Measurements from ENCODE around the gene MRPL18. TPM values are rescaled to one million over a fixed set of nuclear protein-coding genes. Genes with fewer than 3 reads are reported as not detected.
A peak's percentile ranks its signal among the peaks of the same experiment; 100 is the strongest.

The MRPL18 gene
- total RNA-seq, 1 experiment from 2014 or later, result 95.2 TPM

DNA sequence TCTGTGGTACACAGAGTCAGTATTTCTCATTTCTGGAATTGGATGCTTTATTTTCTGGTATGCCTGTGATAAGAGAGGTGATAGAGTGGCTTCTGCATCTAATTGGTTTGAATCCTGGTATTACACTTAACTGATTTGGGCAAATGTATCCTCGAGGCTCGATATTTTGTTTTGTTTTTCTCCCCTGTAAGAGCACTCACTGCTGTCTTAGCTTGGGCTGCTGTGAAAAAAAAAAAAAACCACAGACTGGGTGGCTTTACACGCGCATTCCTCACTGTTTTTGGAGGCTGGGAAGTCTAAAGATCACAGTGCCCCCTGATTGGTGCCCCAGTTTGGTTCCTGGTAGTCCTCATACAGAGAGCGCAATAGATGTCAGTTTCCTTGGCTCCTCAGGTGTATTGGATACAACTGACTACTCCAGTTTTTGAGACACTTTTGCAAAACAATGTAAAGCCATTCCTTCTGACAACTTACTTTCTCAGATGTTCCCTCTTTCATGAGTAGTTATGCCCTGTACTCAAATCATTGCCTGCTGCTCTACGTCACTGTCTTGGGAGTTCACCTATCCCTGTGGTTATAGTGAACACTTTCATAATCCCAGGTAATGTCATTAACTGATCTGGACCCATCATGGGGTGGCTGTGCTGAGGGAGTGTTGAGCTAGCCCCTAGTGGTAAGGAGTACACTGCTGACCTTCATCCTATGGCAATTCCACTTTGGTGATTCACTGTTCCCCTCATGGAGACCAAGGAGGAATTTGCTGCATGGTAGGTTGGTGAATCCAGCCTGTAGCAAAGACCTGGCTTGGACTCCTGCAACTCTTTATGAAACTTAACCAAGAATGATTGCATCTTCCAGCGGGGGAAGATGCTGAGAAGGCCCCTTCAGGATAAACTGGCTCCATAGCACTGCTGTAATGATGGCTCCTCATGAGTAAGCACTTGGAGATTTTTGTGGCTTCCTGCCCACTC is 32.0 kb upstream of the MRPL18 start:
- no peaks in the 10 kb centered on the region; the same call in 1 of the 2 replicates for H3K27me3 Mint-ChIP-seq (ENCODE audit: low read depth)
- no peaks in the 10 kb centered on the region for H3K9me3 Mint-ChIP-seq
- peaks cover 31% of the 10 kb centered on the region for H3K4me1 Mint-ChIP-seq
- CTCF ChIA-PET, result interaction anchor here (0.5 to 0.7 kb wide), 2 partner anchors 66 to 1243 kb away, joined by 3 to 4 read pairs; no protein-coding TSS in a partner anchor
- TF ChIP-seq RELA (CRISPR knock-in tag; IDR thresholded peaks at IDR 0.05; ENCODE audit: borderline replicate concordance) (no peak), ELF4 (CRISPR knock-in tag; IDR thresholded peaks at IDR 0.05; ENCODE audit: low read depth) (no peak), ZBTB21 (CRISPR knock-in tag; IDR thresholded peaks at IDR 0.05; ENCODE audit: borderline replicate concordance) (no peak), NR1H2 (CRISPR knock-in tag; IDR thresholded peaks at IDR 0.05) (no peak), SMAD4 (CRISPR knock-in tag; IDR thresholded peaks at IDR 0.05) (no peak), NFYB (CRISPR knock-in tag; conservative IDR thresholded peaks at IDR 0.05; ENCODE audit: low read depth) (no peak), PRRX2 (CRISPR knock-in tag; IDR thresholded peaks at IDR 0.05) (no peak), NFATC4 (CRISPR knock-in tag; IDR thresholded peaks at IDR 0.05) (no peak), CREB1 (CRISPR knock-in tag; IDR thresholded peaks at IDR 0.05) (no peak), EMX1 (CRISPR knock-in tag; IDR thresholded peaks at IDR 0.05) (no peak), JAZF1 (CRISPR knock-in tag; IDR thresholded peaks at IDR 0.05) (no peak), GABPB1 (CRISPR knock-in tag; IDR thresholded peaks at IDR 0.05) (no peak), TEAD1 (CRISPR knock-in tag; IDR thresholded peaks at IDR 0.05) (no peak), ZNF423 (CRISPR knock-in tag; IDR thresholded peaks at IDR 0.05) (no peak)
- TF ChIP-seq, protein P1, sequence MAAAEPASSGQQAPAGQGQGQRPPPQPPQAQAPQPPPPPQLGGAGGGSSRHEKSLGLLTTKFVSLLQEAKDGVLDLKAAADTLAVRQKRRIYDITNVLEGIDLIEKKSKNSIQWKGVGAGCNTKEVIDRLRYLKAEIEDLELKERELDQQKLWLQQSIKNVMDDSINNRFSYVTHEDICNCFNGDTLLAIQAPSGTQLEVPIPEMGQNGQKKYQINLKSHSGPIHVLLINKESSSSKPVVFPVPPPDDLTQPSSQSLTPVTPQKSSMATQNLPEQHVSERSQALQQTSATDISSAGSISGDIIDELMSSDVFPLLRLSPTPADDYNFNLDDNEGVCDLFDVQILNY (CRISPR knock-in tag; IDR thresholded peaks at IDR 0.05), result no peak
- TF ChIP-seq, protein P2, sequence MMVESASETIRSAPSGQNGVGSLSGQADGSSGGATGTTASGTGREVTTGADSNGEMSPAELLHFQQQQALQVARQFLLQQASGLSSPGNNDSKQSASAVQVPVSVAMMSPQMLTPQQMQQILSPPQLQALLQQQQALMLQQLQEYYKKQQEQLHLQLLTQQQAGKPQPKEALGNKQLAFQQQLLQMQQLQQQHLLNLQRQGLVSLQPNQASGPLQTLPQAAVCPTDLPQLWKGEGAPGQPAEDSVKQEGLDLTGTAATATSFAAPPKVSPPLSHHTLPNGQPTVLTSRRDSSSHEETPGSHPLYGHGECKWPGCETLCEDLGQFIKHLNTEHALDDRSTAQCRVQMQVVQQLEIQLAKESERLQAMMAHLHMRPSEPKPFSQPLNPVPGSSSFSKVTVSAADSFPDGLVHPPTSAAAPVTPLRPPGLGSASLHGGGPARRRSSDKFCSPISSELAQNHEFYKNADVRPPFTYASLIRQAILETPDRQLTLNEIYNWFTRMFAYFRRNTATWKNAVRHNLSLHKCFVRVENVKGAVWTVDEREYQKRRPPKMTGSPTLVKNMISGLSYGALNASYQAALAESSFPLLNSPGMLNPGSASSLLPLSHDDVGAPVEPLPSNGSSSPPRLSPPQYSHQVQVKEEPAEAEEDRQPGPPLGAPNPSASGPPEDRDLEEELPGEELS (CRISPR knock-in tag; IDR thresholded peaks at IDR 0.05), result no peak
- TF ChIP-seq, protein P3, sequence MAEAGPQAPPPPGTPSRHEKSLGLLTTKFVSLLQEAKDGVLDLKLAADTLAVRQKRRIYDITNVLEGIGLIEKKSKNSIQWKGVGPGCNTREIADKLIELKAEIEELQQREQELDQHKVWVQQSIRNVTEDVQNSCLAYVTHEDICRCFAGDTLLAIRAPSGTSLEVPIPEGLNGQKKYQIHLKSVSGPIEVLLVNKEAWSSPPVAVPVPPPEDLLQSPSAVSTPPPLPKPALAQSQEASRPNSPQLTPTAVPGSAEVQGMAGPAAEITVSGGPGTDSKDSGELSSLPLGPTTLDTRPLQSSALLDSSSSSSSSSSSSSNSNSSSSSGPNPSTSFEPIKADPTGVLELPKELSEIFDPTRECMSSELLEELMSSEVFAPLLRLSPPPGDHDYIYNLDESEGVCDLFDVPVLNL (CRISPR knock-in tag; IDR thresholded peaks at IDR 0.05; ENCODE audit: borderline replicate concordance, low read depth), result no peak
- TF ChIP-seq, protein P4, sequence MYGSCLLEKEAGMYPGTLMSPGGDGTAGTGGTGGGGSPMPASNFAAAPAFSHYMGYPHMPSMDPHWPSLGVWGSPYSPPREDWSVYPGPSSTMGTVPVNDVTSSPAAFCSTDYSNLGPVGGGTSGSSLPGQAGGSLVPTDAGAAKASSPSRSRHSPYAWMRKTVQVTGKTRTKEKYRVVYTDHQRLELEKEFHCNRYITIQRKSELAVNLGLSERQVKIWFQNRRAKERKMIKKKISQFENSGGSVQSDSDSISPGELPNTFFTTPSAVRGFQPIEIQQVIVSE (CRISPR knock-in tag; IDR thresholded peaks at IDR 0.05; ENCODE audit: borderline replicate concordance), result no peak
- TF ChIP-seq, protein P5, sequence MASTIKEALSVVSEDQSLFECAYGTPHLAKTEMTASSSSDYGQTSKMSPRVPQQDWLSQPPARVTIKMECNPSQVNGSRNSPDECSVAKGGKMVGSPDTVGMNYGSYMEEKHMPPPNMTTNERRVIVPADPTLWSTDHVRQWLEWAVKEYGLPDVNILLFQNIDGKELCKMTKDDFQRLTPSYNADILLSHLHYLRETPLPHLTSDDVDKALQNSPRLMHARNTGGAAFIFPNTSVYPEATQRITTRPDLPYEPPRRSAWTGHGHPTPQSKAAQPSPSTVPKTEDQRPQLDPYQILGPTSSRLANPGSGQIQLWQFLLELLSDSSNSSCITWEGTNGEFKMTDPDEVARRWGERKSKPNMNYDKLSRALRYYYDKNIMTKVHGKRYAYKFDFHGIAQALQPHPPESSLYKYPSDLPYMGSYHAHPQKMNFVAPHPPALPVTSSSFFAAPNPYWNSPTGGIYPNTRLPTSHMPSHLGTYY (CRISPR knock-in tag; IDR thresholded peaks at IDR 0.05), result no peak
- H3K27ac Mint-ChIP-seq, result peak overlapping the region; percentile 95
- POLR2A ChIA-PET, result no interaction called here
- peaks cover 61% of the 10 kb centered on the region for H3K36me3 Mint-ChIP-seq
- no peak for ATAC-seq
- no peak overlapping the region for H3K4me3 Mint-ChIP-seq
- DNase-seq (ENCODE audit: low spot score), result no peak

DNA sequence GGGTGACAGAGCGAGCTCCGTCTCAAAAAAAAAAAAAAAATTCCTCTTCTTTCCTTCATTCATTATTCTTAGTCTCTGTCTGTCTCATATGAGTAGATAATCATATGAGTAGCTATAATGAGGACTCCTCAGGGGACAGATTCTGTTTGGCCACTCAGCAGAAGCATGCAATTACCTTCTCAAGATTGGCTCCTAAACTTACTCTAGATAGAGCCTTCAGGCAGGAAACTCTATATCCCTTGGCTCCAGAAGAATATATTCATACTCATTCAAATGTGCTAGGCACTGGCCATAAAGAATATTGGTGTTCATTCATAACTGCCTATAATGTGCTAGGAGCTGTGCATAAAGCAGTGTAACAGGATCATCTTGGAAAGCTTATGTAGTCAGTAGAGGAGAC is 30.6 kb upstream of the MRPL18 start:
- H3K9me3 Mint-ChIP-seq, result no peaks in the 10 kb centered on the region
- peaks cover 32% of the 10 kb centered on the region for H3K4me1 Mint-ChIP-seq
- H3K27me3 Mint-ChIP-seq (ENCODE audit: low read depth), result no peaks in the 10 kb centered on the region; the same call in 1 of the 2 replicates
- POLR2A ChIA-PET, result interaction anchor here (0.7 to 2.2 kb wide), 3 partner anchors 29 to 33 kb away, joined by 3 to 10 read pairs (median 4); partner anchors contain the start of gene WTAP
- CTCF ChIA-PET, result no interaction called here
- 0 out of 2 replicates have a peak, but pooled peaks have one; percentile 28 for TF ChIP-seq NFATC4 (CRISPR knock-in tag; IDR thresholded peaks at IDR 0.05)
- TF ChIP-seq, protein P6, sequence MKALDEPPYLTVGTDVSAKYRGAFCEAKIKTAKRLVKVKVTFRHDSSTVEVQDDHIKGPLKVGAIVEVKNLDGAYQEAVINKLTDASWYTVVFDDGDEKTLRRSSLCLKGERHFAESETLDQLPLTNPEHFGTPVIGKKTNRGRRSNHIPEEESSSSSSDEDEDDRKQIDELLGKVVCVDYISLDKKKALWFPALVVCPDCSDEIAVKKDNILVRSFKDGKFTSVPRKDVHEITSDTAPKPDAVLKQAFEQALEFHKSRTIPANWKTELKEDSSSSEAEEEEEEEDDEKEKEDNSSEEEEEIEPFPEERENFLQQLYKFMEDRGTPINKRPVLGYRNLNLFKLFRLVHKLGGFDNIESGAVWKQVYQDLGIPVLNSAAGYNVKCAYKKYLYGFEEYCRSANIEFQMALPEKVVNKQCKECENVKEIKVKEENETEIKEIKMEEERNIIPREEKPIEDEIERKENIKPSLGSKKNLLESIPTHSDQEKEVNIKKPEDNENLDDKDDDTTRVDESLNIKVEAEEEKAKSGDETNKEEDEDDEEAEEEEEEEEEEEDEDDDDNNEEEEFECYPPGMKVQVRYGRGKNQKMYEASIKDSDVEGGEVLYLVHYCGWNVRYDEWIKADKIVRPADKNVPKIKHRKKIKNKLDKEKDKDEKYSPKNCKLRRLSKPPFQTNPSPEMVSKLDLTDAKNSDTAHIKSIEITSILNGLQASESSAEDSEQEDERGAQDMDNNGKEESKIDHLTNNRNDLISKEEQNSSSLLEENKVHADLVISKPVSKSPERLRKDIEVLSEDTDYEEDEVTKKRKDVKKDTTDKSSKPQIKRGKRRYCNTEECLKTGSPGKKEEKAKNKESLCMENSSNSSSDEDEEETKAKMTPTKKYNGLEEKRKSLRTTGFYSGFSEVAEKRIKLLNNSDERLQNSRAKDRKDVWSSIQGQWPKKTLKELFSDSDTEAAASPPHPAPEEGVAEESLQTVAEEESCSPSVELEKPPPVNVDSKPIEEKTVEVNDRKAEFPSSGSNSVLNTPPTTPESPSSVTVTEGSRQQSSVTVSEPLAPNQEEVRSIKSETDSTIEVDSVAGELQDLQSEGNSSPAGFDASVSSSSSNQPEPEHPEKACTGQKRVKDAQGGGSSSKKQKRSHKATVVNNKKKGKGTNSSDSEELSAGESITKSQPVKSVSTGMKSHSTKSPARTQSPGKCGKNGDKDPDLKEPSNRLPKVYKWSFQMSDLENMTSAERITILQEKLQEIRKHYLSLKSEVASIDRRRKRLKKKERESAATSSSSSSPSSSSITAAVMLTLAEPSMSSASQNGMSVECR (CRISPR knock-in tag; IDR thresholded peaks at IDR 0.05; ENCODE audit: borderline replicate concordance), result no peak
- peaks cover 56% of the 10 kb centered on the region for H3K36me3 Mint-ChIP-seq
- H3K27ac Mint-ChIP-seq, result peak overlapping the region; percentile 85
- ATAC-seq (no peak), DNase-seq (ENCODE audit: low spot score) (no peak)
- peak overlapping the region; percentile 2; the same call in 1 of the 2 replicates for H3K4me3 Mint-ChIP-seq
